Caco-2 (cell line): ENCODE data around the gene LRRTM1. TPM values are rescaled to one million over a fixed set of nuclear protein-coding genes. Genes with fewer than 3 reads are reported as not detected.

Source experiments
- BruUV-seq: library from RNA; stranded (reverse); fragments of 400-500 nt; replicated peaks from 2 replicates; lab custom pipeline; 2021; lab: Mats Ljungman, UMichigan
- CTCF ChIA-PET: fragments of 300-600 bp; sonication (Branson Sonifier 250); formaldehyde crosslinking; loops from one replicate; lab custom pipeline; 2022; ENCODE audit warnings: antibody characterized with exemption; lab: Charles Lee
- POLR2A ChIA-PET: fragments of 300-600 bp; sonication (Branson Sonifier 250); formaldehyde crosslinking; loops from one replicate; lab custom pipeline; 2022; ENCODE audit warnings: antibody characterized with exemption; lab: Charles Lee
- DNase-seq, 2 experiments: peaks; one replicate each; pipeline versions ENCODE4 v3.0.0 to v3.0.0-alpha.2; 2020 to 2022
- H3K27me3 ChIP-seq: replicated peaks from 2 replicates; pipeline ENCODE4 v1.6.0; 2011; ENCODE audit warnings: low read length; ENCODE audit not compliant: control insufficient read depth, insufficient read depth
- H3K36me3 ChIP-seq: 2 replicates; pipeline ENCODE4 v1.5.1; 2011; ENCODE audit warnings: low read length; ENCODE audit not compliant: control insufficient read depth, insufficient read depth
- H3K4me1 ChIP-seq: fragments of 250-450 bp; sonication (Bioruptor Pico); 2 replicates; pipeline ENCODE4 v1.5.1; 2020; ENCODE audit warnings: mild to moderate bottlenecking
- H3K4me3 ChIP-seq: 2 replicates; pipeline ENCODE4 v1.5.1; 2011; ENCODE audit warnings: low read depth, mild to moderate bottlenecking, control low read depth, low read length
- H3K9me3 ChIP-seq: fragments of 250-450 bp; sonication (Bioruptor Pico); 2 replicates; pipeline ENCODE4 v1.5.1; 2020; ENCODE audit warnings: mild to moderate bottlenecking, moderate library complexity
- H3K27ac Mint-ChIP-seq: one replicate; pipeline ENCODE4 v1.8.0; 2022; ENCODE audit warnings: mixed read lengths; ENCODE audit not compliant: unreplicated experiment
- H3K27me3 Mint-ChIP-seq: one replicate; pipeline ENCODE4 v1.8.0; 2022; ENCODE audit warnings: mixed read lengths; ENCODE audit not compliant: insufficient read depth, unreplicated experiment
- H3K36me3 Mint-ChIP-seq: one replicate; pipeline ENCODE4 v1.8.0; 2022; ENCODE audit warnings: mild to moderate bottlenecking, mixed read lengths; ENCODE audit not compliant: insufficient read depth, unreplicated experiment
- H3K4me1 Mint-ChIP-seq: one replicate; pipeline ENCODE4 v1.8.0; 2022; ENCODE audit warnings: low read depth, mixed read lengths; ENCODE audit not compliant: unreplicated experiment
- H3K4me3 Mint-ChIP-seq: one replicate; pipeline ENCODE4 v1.8.0; 2022; ENCODE audit warnings: mild to moderate bottlenecking, moderate library complexity, mixed read lengths; ENCODE audit not compliant: unreplicated experiment
- H3K9me3 Mint-ChIP-seq: one replicate; pipeline ENCODE4 v1.8.0; 2022; ENCODE audit warnings: mixed read lengths; ENCODE audit not compliant: unreplicated experiment
- intact Hi-C: fragments of 100-400 bp; cut with micrococcal nuclease; formaldehyde crosslinking; loops from one replicate; pipeline ENCODE4 v1.10.0; 2022; ENCODE audit not compliant: unreplicated experiment
- total RNA-seq: library from RNA; stranded (reverse); gene quantifications from 2 replicates; pipeline ENCODE4 v1.2.3, GENCODE V29; 2022
- TF ChIP-seq, protein P1 (sequence below), 2 experiments: fragments of 200-600 bp in 1 of 2; IDR thresholded peaks; 1 replicate in 1 of 2; 2 replicates in 1 of 2; pipeline versions ENCODE4 v1.5.1 to v1.8.0; 2011 to 2022; ENCODE audit warnings: antibody characterized with exemption in 1 of 2, control low read depth in 1 of 2, inconsistent platforms in 1 of 2, low read depth in 1 of 2, low read length in 1 of 2, mild to moderate bottlenecking in 1 of 2, moderate library complexity in 1 of 2; ENCODE audit not compliant: insufficient read depth in 1 of 2, severe bottlenecking in 1 of 2, unreplicated experiment in 1 of 2

LRRTM1 gene
- total RNA-seq, 1 experiment from 2014 or later: not detected

GRCh38 chr2:80311304-80311703 lies 6.8 kb upstream of the LRRTM1 start:
- no peaks in the 10 kb centered on the region for H3K36me3 Mint-ChIP-seq
- H3K4me3 ChIP-seq: no peak overlapping the region
- H3K4me3 Mint-ChIP-seq: no peak overlapping the region
- intact Hi-C loops: no loop called here
- H3K36me3 ChIP-seq: no peaks in the 10 kb centered on the region
- DNase-seq: no peak
- H3K4me1 ChIP-seq: no peaks in the 10 kb centered on the region
- POLR2A ChIA-PET: no interaction called here
- CTCF ChIA-PET: no interaction called here
- H3K27ac Mint-ChIP-seq: no peak overlapping the region
- no peaks in the 10 kb centered on the region for H3K9me3 ChIP-seq
- BruUV-seq: no TSS peak
- no peaks in the 10 kb centered on the region for H3K9me3 Mint-ChIP-seq
- no peaks in the 10 kb centered on the region for H3K4me1 Mint-ChIP-seq
- H3K27me3 ChIP-seq: no peaks in the 10 kb centered on the region; the same call in 1 of the 2 replicates
- TF ChIP-seq, protein P1, sequence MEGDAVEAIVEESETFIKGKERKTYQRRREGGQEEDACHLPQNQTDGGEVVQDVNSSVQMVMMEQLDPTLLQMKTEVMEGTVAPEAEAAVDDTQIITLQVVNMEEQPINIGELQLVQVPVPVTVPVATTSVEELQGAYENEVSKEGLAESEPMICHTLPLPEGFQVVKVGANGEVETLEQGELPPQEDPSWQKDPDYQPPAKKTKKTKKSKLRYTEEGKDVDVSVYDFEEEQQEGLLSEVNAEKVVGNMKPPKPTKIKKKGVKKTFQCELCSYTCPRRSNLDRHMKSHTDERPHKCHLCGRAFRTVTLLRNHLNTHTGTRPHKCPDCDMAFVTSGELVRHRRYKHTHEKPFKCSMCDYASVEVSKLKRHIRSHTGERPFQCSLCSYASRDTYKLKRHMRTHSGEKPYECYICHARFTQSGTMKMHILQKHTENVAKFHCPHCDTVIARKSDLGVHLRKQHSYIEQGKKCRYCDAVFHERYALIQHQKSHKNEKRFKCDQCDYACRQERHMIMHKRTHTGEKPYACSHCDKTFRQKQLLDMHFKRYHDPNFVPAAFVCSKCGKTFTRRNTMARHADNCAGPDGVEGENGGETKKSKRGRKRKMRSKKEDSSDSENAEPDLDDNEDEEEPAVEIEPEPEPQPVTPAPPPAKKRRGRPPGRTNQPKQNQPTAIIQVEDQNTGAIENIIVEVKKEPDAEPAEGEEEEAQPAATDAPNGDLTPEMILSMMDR (IDR thresholded peaks at IDR 0.05; ENCODE audit: insufficient read depth in 1 of 2, low read depth in 1 of 2, low read length in 1 of 2, severe bottlenecking in 1 of 2, unreplicated experiment in 1 of 2): no peak
- peaks cover 5% of the 10 kb centered on the region for H3K27me3 Mint-ChIP-seq

- no peaks in the 10 kb centered on the region for H3K4me1 ChIP-seq
- Mint-ChIP-seq H3K4me1 (no peaks in the 10 kb centered on the region), H3K9me3 (no peaks in the 10 kb centered on the region), H3K4me3 (peak overlapping the region; percentile 67), H3K27ac (no peak overlapping the region), H3K27me3 (peaks cover 34% of the 10 kb centered on the region), H3K36me3 (no peaks in the 10 kb centered on the region)
- H3K36me3 ChIP-seq: no peaks in the 10 kb centered on the region; the same call in 1 of the 2 replicates
- no peak overlapping the region for H3K4me3 ChIP-seq
- DNase-seq: no peak
- no peaks in the 10 kb centered on the region for H3K9me3 ChIP-seq
- TF ChIP-seq, protein P1 (IDR thresholded peaks at IDR 0.05; ENCODE audit: insufficient read depth in 1 of 2, low read depth in 1 of 2, low read length in 1 of 2, severe bottlenecking in 1 of 2, unreplicated experiment in 1 of 2): no peak
- POLR2A ChIA-PET: no interaction called here
- no TSS peak for BruUV-seq
- peaks cover 2% of the 10 kb centered on the region for H3K27me3 ChIP-seq
- CTCF ChIA-PET: no interaction called here
- intact Hi-C loops: loop anchor here (10.0 kb wide), 1 partner anchor 228 kb away; no protein-coding TSS in a partner anchor
Observed at GRCh38 chr2:80303006-80303908, 1.3 kb downstream of the LRRTM1 start.

GRCh38 chr2:80302314-80303005 lies 2.1 kb downstream of the LRRTM1 start:
- H3K9me3 ChIP-seq: no peaks in the 10 kb centered on the region
- H3K4me3 ChIP-seq: no peak overlapping the region
- no peaks in the 10 kb centered on the region for H3K4me1 ChIP-seq
- Mint-ChIP-seq H3K36me3 (no peaks in the 10 kb centered on the region), H3K4me3 (no peak overlapping the region), H3K27ac (no peak overlapping the region), H3K9me3 (no peaks in the 10 kb centered on the region), H3K27me3 (peaks cover 34% of the 10 kb centered on the region), H3K4me1 (no peaks in the 10 kb centered on the region)
- CTCF ChIA-PET: no interaction called here
- peaks cover 2% of the 10 kb centered on the region for H3K27me3 ChIP-seq
- TF ChIP-seq, protein P1 (IDR thresholded peaks at IDR 0.05; ENCODE audit: insufficient read depth in 1 of 2, low read depth in 1 of 2, low read length in 1 of 2, severe bottlenecking in 1 of 2, unreplicated experiment in 1 of 2): no peak
- POLR2A ChIA-PET: no interaction called here
- DNase-seq: no peak
- BruUV-seq: no TSS peak
- intact Hi-C loops: loop anchor here (10.0 kb wide), 1 partner anchor 228 kb away; no protein-coding TSS in a partner anchor
- H3K36me3 ChIP-seq: no peaks in the 10 kb centered on the region; the same call in 1 of the 2 replicates
